Measurements from ENCODE around the gene KCNMB1.
"Not testable (repeated sequence)": the region's sequence is repeated elsewhere in the genome, so short reads cannot be mapped to it uniquely, and the experiment has no call there.

The KCNMB1 gene

GRCh38 chr5:170380361-170380951 lies 8.7 kb downstream of the KCNMB1 start:
- H3K27ac ChIP-seq: no peak overlapping the region
- TF ChIP-seq ZFX (IDR thresholded peaks at IDR 0.05) (no peak), CTCF (conservative IDR thresholded peaks at IDR 0.05) (no peak)

GRCh38 chr5:170378740-170379139 lies 10.4 kb downstream of the KCNMB1 start:
- H3K27ac ChIP-seq: no peak overlapping the region
- TF ChIP-seq CTCF (conservative IDR thresholded peaks at IDR 0.05): no peak
- no peak for TF ChIP-seq ZFX (IDR thresholded peaks at IDR 0.05)

- no peak overlapping the region for H3K27ac ChIP-seq
- no peak for TF ChIP-seq CTCF (conservative IDR thresholded peaks at IDR 0.05)
- no peak for TF ChIP-seq ZFX (IDR thresholded peaks at IDR 0.05)
Observed at GRCh38 chr5:170377027-170377426, 12.1 kb downstream of the KCNMB1 start.

GRCh38 chr5:170376526-170376925 lies 12.6 kb downstream of the KCNMB1 start:
- H3K27ac ChIP-seq: not testable (repeated sequence)

- TF ChIP-seq CTCF (conservative IDR thresholded peaks at IDR 0.05): no peak
- no peak for TF ChIP-seq ZFX (IDR thresholded peaks at IDR 0.05)
- H3K27ac ChIP-seq: no peak overlapping the region
Observed at GRCh38 chr5:170375283-170375682, 13.9 kb downstream of the KCNMB1 start.

- H3K27ac ChIP-seq: no peak overlapping the region
- no peak for TF ChIP-seq ZFX (IDR thresholded peaks at IDR 0.05)
Observed at GRCh38 chr5:170372971-170373370, 16.2 kb downstream of the KCNMB1 start.

- no peak for TF ChIP-seq CTCF (conservative IDR thresholded peaks at IDR 0.05)
- TF ChIP-seq ZFX (IDR thresholded peaks at IDR 0.05): no peak
Observed at GRCh38 chr5:170368586-170368985, 20.6 kb downstream of the KCNMB1 start.

GRCh38 chr5:170366276-170366675 lies 22.9 kb downstream of the KCNMB1 start:
- H3K27ac ChIP-seq: no peak overlapping the region
- TF ChIP-seq ZFX (IDR thresholded peaks at IDR 0.05) (no peak), CTCF (conservative IDR thresholded peaks at IDR 0.05) (no peak)

More at GRCh38 chr5:170368586-170368985, 20.6 kb downstream of the KCNMB1 start:
- H3K27ac ChIP-seq: no peak overlapping the region

All from C4-2B (cell line).